ENCODE data around the gene GRB10. TPM values are rescaled to one million over a fixed set of nuclear protein-coding genes. Genes with fewer than 3 reads are reported as not detected.

Gene GRB10
- total and polyA plus RNA-seq, 2 of the 8 experiments (the other 6 are each of a cell fraction or from before 2014, with no cell fraction given), result 35.7 to 97.0 TPM

- H3K4ac ChIP-seq (replicated peaks; ENCODE audit: insufficient read length, low read depth, low read length), result no peak overlapping the region
- H3K9ac ChIP-seq (replicated peaks in 1 of 4; ENCODE audit: extremely low read depth in 1 of 4, low read depth in 3 of 4, low read length in 3 of 4), result no peak overlapping the region
- no peak overlapping the region for H4K91ac ChIP-seq (replicated peaks; ENCODE audit: insufficient read length, low read length)
- no peak overlapping the region for H2BK12ac ChIP-seq (ENCODE audit: low read depth, low read length)
- H3K4me3 ChIP-seq (ENCODE audit: extremely low read depth in 1 of 4, insufficient read depth in 2 of 4, low read depth in 3 of 4, low read length in 4 of 4), result no peak overlapping the region
- no peak for TF ChIP-seq MAFK (IDR thresholded peaks at IDR 0.05; ENCODE audit: low read depth, low read length)
- TF ChIP-seq POLR2A (IDR thresholded peaks at IDR 0.05; ENCODE audit: control extremely low read depth in 1 of 2, low read depth in 2 of 2, low read length in 2 of 2), result no peak
- TF ChIP-seq E2F6 (IDR thresholded peaks at IDR 0.05), result no peak
- no peaks in the 10 kb centered on the region for H3K79me1 ChIP-seq (ENCODE audit: low read depth, low read length)
- H3K18ac ChIP-seq (ENCODE audit: extremely low read depth, low read length), result no peak overlapping the region
- H3K4me2 ChIP-seq (ENCODE audit: insufficient read depth in 1 of 2, low read depth in 2 of 2, low read length in 2 of 2), result no peak overlapping the region
- no peak for FAIRE-seq
- POLR2A ChIA-PET (ENCODE audit: partially characterized antibody), result interaction anchor here (0.7 kb wide), 1 partner anchor 14 kb away, joined by 3 read pairs; no protein-coding TSS in a partner anchor
- no peak overlapping the region for H3K23ac ChIP-seq (ENCODE audit: insufficient read length)
- H3K27me3 ChIP-seq (replicated peaks in 1 of 4; ENCODE audit: control insufficient read depth in 3 of 4, extremely low read depth in 1 of 4, insufficient read depth in 3 of 4, low read length in 3 of 4), result no peaks in the 10 kb centered on the region
- H3K4me1 ChIP-seq (replicated peaks in 1 of 4; ENCODE audit: control insufficient read depth in 3 of 4, insufficient read depth in 4 of 4, low read length in 3 of 4), result no peaks in the 10 kb centered on the region
- no peaks in the 10 kb centered on the region for H3K9me3 ChIP-seq (ENCODE audit: insufficient read depth in 2 of 2, low read depth in 1 of 2, low read length in 1 of 2)
- no peak overlapping the region for H2BK120ac ChIP-seq (replicated peaks; ENCODE audit: low read depth, low read length)
- no peak overlapping the region for H3K14ac ChIP-seq (ENCODE audit: insufficient read length)
- H3K79me2 ChIP-seq (ENCODE audit: control insufficient read depth in 1 of 2, insufficient read depth in 2 of 2, low read length in 2 of 2), result no peaks in the 10 kb centered on the region
- H3K27ac ChIP-seq (ENCODE audit: low read depth, low read length), result no peak overlapping the region
- H3K56ac ChIP-seq (replicated peaks; ENCODE audit: insufficient read length, low read depth, low read length), result no peak overlapping the region
- H4K5ac ChIP-seq (ENCODE audit: insufficient read length, low read depth, low read length), result no peak overlapping the region
- no peak overlapping the region for H2AFZ ChIP-seq (ENCODE audit: low read length)
- H3K23me2 ChIP-seq (ENCODE audit: low read depth, low read length), result no peaks in the 10 kb centered on the region
- H4K20me1 ChIP-seq (replicated peaks in 1 of 2; ENCODE audit: control insufficient read depth in 1 of 2, insufficient read depth in 2 of 2, low read length in 2 of 2), result no peaks in the 10 kb centered on the region
- no peak overlapping the region for H2BK5ac ChIP-seq (ENCODE audit: low read depth, low read length)
- no peaks in the 10 kb centered on the region for H3K36me3 ChIP-seq (ENCODE audit: control insufficient read depth in 2 of 4, insufficient read depth in 4 of 4, low read length in 3 of 4)
- CTCF ChIA-PET (ENCODE audit: partially characterized antibody), result interaction anchor here (1.4 to 1.9 kb wide), 2 partner anchors 9 to 37 kb away, joined by 4 to 5 read pairs; no protein-coding TSS in a partner anchor
- DNase-seq (ENCODE audit: low read depth in 1 of 2, low spot score in 2 of 2), result no peak
- no peak overlapping the region for H2BK20ac ChIP-seq (ENCODE audit: low read length)
- no peak overlapping the region for H2AK5ac ChIP-seq (ENCODE audit: low read depth, low read length)
- H2BK15ac ChIP-seq (ENCODE audit: low read length), result no peak overlapping the region
- no peak overlapping the region for H4K8ac ChIP-seq (ENCODE audit: extremely low read depth, insufficient read depth, low read length)
Measured at GRCh38 chr7:50827281-50827680, 44.6 kb upstream of the GRB10 start.

Data from H1 (cell line).